ENCODE measurements around the gene YPEL5.

GRCh38 chr2:30147196-30147714 lies 448 bp downstream of the YPEL5 start:
- TF ChIP-seq CTCF (IDR thresholded peaks at IDR 0.05) (no peak), POLR2A (IDR thresholded peaks at IDR 0.05) (no peak), POLR2AphosphoS5 (IDR thresholded peaks at IDR 0.05) (no peak), EP300 (IDR thresholded peaks at IDR 0.05) (no peak)
